DMS114 treated with DMSO at 0.1 percent for 48 hours (cell line): Measurements from ENCODE around the gene CRIP2.
A peak's percentile ranks its signal among the peaks of the same experiment; 100 is the strongest.

Experiments used
- DNase-seq: peaks from one replicate; lab custom pipeline; 2025; ENCODE audit not compliant: unreplicated experiment; lab: John Stamatoyannopoulos, UW

CRIP2 gene

GRCh38 chr14:105461903-105462302 lies 12.7 kb upstream of the CRIP2 start:
- DNase-seq, result no peak

DNA sequence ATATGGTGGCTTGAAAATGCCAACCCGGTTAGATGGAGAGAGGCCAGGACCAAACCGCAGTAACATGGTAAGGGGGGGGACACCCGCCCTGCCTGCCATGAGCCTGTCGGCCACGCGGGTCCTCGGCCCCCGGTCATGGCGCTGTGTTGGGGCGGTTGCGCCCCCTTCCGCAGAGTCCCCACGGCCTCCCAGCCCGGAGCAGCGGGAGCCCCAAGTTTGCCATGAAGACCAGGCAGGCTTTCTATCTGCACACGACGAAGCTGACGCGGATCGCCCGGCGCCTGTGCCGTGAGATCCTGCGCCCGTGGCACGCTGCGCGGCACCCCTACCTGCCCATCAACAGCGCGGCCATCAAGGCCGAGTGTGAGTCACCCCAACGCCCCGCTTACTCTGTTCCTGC lies 10.1 kb upstream of the CRIP2 start:
- no peak for DNase-seq

DNA sequence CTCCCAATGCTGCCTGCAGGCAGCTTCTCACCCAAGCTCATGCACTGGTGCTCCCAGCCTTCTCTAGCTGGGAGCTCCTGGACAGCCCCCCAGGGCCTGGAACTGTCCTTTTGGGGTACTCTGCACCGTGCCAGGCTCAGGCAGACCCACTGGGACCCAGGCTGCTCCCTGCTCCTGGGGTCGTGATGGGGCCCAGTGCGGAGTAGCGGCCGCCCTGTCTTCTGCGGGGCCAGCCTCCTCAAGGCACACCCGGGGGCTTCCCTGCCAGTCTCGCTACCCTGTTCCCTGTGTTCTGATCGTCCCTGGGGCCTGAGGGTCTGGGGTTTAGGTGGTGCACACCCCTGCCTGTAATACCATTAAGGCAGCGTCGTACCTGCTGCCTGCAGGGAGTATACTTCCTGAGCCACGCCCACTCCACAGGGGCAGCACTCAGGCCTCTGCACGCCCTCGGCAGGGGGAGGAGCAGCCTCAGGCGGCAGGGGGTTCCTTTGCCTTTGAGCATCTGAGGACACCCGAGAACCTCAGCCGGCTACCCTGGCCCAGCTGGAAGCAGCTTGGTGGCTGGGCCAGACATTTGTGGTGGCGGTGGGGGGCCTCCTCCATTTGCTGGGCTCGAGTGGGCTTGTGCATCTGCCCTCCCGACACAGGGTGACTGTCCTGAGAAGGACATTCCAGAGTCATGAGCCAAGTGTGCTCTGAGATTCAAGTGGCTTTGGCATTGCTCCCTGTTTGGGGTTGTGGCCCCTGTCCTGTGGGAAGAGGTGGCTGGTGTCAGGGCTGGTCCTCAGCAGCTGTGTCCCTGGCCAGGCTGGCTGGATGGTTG lies 9.2 kb upstream of the CRIP2 start:
- DNase-seq, result no peak

DNA sequence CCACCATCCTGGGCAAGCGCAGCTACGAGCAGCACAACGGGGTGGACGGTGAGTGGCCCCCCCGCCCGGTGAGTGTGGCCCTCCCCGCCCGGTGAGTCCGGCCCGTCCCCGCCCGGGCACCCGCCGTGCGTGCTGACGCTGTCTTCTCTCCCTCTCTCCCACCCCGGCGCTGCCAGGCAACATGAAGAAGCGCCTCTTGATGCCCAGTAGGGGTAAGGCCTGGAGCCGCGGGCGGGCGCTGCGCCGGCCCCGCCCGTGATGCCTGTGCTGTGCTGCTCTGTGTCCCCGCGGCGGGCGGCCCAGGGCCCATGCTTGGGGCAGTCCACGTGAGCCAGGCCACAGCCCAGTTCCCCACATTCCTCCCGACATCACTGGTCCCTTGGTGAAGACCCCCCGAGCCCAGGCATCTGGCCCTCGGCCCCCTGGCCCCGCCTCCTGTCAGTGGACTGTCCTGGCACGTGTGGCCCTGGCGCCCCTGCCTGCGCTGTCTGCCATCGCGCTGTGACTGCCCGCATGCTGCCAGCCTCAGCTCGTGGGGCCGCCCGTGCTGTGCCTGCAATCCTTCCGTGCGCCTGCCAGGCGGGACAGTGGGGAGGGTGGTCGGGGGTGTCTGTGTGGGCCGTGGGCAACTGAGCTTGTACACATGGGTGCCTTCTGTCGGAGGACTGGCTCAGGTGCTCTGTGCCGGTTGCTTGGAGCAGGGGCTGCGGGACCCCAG lies 7.9 kb upstream of the CRIP2 start:
- no peak for DNase-seq

DNA sequence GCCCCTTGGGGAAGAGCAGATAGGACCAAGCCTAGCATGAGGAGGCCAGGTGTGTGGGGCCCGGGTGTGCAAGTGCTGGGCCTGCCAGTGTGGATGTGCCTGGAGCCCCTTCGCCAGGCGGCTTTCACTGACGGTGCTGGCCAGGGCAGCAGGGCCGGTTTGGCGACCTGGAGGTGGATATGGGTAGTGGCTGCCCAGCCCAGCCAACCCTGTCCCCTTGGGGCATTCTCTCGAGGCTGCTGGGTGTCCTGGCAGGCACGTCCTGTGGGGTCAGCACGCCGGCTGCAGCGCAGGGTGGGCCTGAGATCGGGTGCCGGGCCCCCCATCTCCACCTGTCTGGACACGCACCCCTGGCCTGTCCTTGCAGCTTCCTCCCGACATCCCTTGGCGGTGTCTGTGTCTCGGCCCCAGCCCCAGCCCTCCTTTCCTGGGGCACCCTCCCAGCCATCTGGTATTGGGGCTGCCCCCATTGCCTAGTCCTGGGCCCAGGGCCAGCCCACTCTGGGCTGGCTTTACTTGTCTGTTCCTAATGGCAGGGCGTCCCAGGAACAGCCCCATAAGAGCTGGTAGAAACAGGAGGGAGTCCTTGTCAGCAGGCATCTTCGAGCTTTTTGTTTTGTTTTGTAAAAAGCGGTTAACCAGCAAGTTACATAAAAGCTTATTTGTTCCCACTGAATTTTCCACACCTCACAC lies 7.2 kb upstream of the CRIP2 start:
- DNase-seq, result no peak

DNA sequence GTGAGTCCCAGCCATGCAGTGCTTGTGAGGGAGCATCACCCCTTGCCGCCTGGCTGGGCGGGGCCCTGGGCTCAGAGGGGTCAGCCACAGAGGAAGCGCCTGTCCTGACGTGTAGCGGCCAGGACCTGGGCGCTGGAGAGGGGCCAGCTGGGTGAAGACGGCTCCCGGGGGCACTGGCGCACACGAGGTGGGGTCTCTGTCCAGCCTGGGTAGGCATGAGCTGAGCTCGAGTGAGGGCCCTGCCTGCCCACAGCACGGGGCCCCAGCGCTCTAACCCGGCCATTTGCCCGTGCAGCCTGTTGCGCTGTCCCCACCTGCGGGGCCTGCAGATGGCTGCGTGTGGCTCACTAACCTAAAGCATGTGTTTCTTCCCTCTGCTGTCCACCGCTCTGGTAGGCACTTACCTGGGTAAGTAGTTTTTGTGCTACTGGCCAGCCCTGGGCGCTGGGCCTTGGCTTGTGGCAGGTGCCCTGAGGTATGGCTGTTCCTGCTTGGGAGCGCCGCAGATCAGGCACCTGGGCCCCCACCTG lies 6.6 kb upstream of the CRIP2 start:
- no peak for DNase-seq

DNA sequence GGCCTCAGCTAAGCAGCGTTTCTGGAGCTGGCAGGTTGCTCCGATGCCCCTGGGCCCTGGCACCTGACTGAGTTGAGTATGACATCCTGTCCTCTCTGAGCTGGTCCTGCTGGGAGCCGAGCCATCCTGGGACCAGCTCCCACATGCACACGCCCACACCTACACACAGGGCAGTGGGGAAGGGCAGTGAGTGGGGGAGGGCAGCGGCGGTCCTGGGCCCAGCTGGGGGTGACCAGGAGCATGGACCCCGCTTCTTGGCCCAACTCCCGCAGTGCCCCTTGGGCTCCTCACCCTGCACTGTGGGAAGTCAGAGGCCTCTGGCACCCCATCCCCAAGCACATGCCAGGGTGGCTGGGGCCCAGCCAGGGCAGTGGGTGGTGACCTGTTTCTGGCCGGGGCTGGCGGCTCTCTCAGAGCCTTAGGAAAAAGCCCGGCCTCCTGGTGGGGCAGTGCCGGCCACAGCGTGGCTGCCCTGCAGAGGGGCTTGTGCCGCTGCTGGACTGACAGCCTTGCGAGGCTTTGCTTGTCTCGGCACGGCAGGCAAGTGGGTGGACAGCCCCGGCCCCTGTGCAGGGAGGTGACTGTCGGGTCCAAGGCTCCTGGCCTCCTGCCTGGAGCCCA lies 5.9 kb upstream of the CRIP2 start:
- no peak for DNase-seq

DNA sequence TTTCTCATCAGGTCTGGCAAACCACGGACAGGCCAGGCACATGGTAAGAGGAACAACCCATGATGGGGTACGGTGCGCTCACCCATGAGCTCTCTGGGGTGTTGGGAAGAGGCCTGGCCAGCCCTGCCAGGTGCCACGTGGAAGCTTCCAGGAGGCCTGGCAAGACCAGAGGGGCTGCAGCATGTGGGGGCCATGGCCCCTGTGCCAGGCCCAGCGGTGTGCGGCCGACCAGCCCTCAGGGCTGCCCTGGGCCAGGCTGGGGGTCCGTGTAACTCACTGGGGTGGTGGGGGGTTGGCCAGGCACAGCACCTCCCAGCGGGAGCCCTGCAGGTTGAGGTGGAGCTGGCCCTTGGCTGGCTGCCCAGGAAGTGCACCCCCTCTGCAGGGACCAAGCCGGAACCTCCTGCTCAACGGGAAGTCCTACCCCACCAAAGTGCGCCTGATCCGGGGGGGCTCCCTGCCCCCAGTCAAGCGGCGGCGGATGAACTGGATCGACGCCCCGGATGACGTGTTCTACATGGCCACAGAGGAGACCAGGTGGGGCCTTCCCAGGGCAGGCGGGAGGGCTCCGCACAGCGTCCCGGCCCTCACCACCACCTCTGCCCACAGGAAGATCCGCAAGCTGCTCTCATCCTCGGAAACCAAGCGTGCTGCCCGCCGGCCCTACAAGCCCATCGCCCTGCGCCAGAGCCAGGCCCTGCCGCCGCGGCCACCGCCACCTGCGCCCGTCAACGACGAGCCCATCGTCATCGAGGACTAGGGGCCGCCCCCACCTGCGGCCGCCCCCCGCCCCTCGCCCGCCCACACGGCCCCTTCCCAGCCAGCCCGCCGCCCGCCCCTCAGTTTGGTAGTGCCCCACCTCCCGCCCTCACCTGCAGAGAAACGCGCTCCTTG lies 4.9 kb upstream of the CRIP2 start:
- no peak for DNase-seq

- DNase-seq, result no peak
Measured at GRCh38 chr14:105470350-105471296, 4.0 kb upstream of the CRIP2 start.

- no peak for DNase-seq
Measured at GRCh38 chr14:105471297-105471821, 3.3 kb upstream of the CRIP2 start.

GRCh38 chr14:105471823-105472485 lies 2.7 kb upstream of the CRIP2 start:
- DNase-seq, result no peak

DNA sequence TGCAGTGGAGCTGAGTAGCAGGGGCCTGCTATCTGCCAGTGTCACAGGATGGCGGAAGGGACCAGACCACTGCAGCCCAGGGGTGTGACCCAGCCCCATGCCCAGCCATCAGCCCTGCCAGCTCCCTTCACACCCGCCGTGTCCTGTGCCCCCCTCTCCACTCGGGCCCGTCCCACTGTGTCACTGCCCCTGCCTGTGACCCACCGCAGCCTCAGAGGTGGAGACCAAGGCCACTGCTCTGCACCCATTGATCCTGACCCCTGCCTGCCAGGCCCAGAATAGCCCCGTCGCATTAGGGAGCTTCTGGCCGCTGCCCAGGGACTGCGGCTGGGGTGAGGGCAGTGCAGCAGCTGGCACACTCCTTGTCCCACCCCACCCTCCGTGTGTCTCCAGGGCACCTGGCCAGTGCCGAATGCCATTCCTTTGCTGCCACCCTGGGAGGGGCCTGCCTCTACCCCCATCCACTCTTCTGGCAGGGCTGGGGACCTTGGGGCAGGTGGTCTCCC lies 2.1 kb upstream of the CRIP2 start:
- DNase-seq, result no peak

DNA sequence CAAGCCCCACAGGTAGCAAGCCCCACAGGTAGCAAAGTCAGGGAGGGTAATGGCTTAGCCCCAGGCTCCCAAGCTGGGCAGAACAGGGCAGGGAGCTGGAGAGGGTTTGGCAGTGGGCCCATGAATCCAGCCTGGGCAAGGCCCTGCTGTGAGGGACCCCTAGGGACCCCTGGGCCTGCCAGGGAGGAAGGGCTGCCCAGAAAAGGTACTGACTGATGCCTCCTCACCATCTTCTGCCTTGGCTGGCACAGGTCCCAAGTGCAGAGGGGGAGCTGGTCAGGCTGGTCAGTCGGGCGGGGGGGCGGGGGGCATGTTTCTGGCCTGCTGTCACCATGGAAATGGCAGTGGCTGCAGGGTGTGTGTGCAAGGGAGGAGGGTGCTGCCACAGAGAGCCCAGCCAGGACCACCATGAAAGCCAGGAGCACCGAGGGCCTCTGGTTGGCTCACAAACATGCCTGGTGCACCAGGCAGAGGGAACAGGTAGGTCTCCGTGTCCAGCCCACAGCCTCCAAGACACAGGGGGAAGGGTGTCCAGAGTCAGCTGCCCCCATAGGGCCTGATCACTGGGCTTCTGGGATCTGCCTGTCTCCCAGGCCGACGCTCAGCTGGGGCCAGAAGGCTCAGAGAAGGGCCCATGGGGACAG lies 1.5 kb upstream of the CRIP2 start:
- no peak for DNase-seq

- peak; percentile 34 for DNase-seq
Measured at GRCh38 chr14:105473677-105474482, 741 bp upstream of the CRIP2 start.

DNA sequence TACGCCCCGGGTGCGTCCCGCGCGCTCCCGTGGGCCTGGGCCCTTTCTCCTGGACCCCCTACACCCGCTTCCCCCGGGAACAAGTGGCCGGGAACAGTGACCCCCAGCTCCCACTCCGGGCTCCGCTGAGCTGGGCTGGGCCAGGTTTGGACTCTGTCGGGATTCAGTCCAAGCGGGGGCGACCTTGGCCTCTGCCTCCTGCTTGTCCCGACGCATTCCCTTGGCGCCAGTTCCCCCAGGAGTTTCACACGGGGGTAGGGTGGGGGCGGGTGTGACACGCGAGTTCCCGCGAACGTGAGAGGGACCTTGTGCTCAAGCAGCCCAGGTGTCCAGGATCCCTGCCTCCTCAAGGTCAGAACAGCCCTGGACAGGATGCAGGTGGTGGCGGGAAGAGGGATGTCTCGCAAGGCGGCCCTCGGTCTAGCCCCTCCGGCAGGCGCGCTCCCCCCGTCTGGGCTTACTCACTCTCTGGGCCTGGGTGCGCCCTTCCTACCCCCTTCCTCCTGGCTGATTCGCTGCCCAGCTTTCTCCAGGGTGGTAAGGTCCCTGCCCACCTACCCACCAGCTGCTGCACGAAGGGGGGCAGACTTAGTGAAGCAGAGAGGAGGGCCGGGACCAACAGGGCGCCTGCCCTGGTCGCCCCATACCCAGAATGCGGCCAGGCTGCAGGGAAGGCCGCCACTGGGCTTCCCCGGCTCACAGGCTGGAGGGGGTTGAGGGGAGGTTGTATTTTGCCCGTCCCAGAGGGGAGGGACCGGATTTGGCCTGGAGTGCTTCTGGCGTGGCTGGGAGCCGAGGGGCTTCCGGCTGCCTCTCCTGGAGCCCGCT lies 862 bp downstream of the CRIP2 start:
- no peak for DNase-seq
